HepG2 (cell line): ENCODE measurements around the gene PTPRQ. TPM values are rescaled to one million over a fixed set of nuclear protein-coding genes. Genes with fewer than 3 reads are reported as not detected.
A peak's percentile ranks its signal among the peaks of the same experiment; 100 is the strongest.

Source experiments
- ATAC-seq: fragments of 200-7000 bp; cut with Tn5 transposase; 3 replicates; pipeline ENCODE4 v1.9.1; 2020; ENCODE audit warnings: mild to moderate bottlenecking, moderate library complexity
- BruUV-seq: library from RNA; stranded (reverse); fragments of 400-500 nt; replicated peaks from 2 replicates; lab custom pipeline; 2021; lab: Mats Ljungman, UMichigan
- CTCF ChIA-PET: fragments of 300-600 bp; formaldehyde crosslinking; extraction: SDS; loops from one replicate; lab custom pipeline; 2021; ENCODE audit warnings: low total read pairs, inconsistent platforms, low intra/inter-chr PET ratio; lab: Yijun Ruan, JAX
- POLR2A ChIA-PET: fragments of 350-600 bp; sonication (Branson Sonifier 250); formaldehyde crosslinking; loops from one replicate; lab custom pipeline; 2020; ENCODE audit warnings: antibody characterized with exemption, inconsistent platforms; lab: Yijun Ruan, JAX
- DNase-seq: peaks from one replicate; pipeline ENCODE4 v3.0.0-alpha.2; 2015; ENCODE audit warnings: low spot score
- FAIRE-seq: peaks from 3 replicates; lab custom pipeline; 2011; peaks lifted over from hg19 to GRCh38; lab: Jason Lieb, UNC
- H2AFZ ChIP-seq: one replicate; pipeline ENCODE4 v1.6.1; 2011; ENCODE audit warnings: low read length, inconsistent platforms
- H3K27ac ChIP-seq: fragments of 300-600 bp; 3 replicates; pipeline ENCODE4 v1.8.0; 2011; ENCODE audit warnings: mixed run types, mild to moderate bottlenecking, mixed read lengths, low read length, inconsistent platforms; ENCODE audit not compliant: insufficient read depth; ENCODE audit errors: extremely low read length
- H3K27me3 ChIP-seq, 2 experiments: fragments of 200-600 bp in 1 of 2; 2 replicates in 1 of 2; 3 replicates in 1 of 2; pipeline versions ENCODE4 v1.6.0 to v1.8.0; 2011; ENCODE audit warnings: low read length in 2 of 2, mild to moderate bottlenecking in 2 of 2, moderate library complexity in 2 of 2, inconsistent platforms in 1 of 2; ENCODE audit not compliant: insufficient read depth in 2 of 2, control insufficient read depth in 1 of 2
- H3K36me3 ChIP-seq, 2 experiments: fragments of 200-600 bp in 1 of 2; replicated peaks in 1 of 2; 2 replicates in 1 of 2; 3 replicates in 1 of 2; pipeline versions ENCODE4 v1.5.1 to v1.8.0; 2011; ENCODE audit warnings: low read length in 2 of 2, inconsistent platforms in 1 of 2; ENCODE audit not compliant: insufficient read depth in 2 of 2, control insufficient read depth in 1 of 2
- H3K4me1 ChIP-seq: 2 replicates; pipeline ENCODE4 v1.5.1; 2012; ENCODE audit warnings: low read length, inconsistent platforms; ENCODE audit not compliant: insufficient read depth
- H3K4me2 ChIP-seq: 2 replicates; pipeline ENCODE4 v1.6.0; 2011; ENCODE audit warnings: low read depth, low read length, inconsistent platforms
- H3K4me3 ChIP-seq, 3 experiments: fragments of 200-600 bp in 1 of 3; sonication (generic), shearing (Covaris generic) in 1 of 3; replicated peaks in 1 of 3; 2 replicates each; pipeline ENCODE4 v1.5.1; 2011 to 2016; ENCODE audit warnings: low read length in 3 of 3, inconsistent platforms in 2 of 3, low read depth in 2 of 3, mild to moderate bottlenecking in 2 of 3, control low read depth in 1 of 3, mixed read lengths in 1 of 3; ENCODE audit not compliant: insufficient read depth in 1 of 3
- H3K79me2 ChIP-seq: one replicate; pipeline ENCODE4 v1.6.1; 2011; ENCODE audit warnings: low read length, inconsistent platforms; ENCODE audit not compliant: insufficient read depth
- H3K9ac ChIP-seq: 2 replicates; pipeline ENCODE4 v1.6.0; 2011; ENCODE audit warnings: mild to moderate bottlenecking, low read depth, low read length, inconsistent platforms; ENCODE audit not compliant: insufficient read depth
- H3K9me3 ChIP-seq: 2 replicates; pipeline ENCODE4 v1.5.1; 2012; ENCODE audit warnings: mild to moderate bottlenecking, low read length
- H4K20me1 ChIP-seq: 2 replicates; pipeline ENCODE4 v1.6.0; 2011; ENCODE audit warnings: inconsistent platforms, mild to moderate bottlenecking, low read length, moderate library complexity; ENCODE audit not compliant: insufficient read depth
- CEBPB ChIP-seq: IDR thresholded peaks from 2 replicates; pipeline ENCODE4 v1.6.1; 2011; ENCODE audit warnings: low read depth, low read length, improper control_type of control experiment, borderline replicate concordance
- MYPOP ChIP-seq: sonication (generic); formaldehyde crosslinking; IDR thresholded peaks from 2 replicates; pipeline ENCODE4 v1.8.1; 2023; ENCODE audit warnings: mild to moderate bottlenecking, moderate library complexity, missing genetic modification reagents
- NR2F2 ChIP-seq: IDR thresholded peaks from 2 replicates; pipeline ENCODE4 v1.6.1; 2012; ENCODE audit warnings: low read depth, inconsistent platforms, borderline replicate concordance
- REXO4 ChIP-seq: sonication (generic); formaldehyde crosslinking; IDR thresholded peaks from 2 replicates; pipeline ENCODE4 v1.8.0; 2022; ENCODE audit warnings: missing genetic modification reagents, mild to moderate bottlenecking, borderline replicate concordance
- SMC3 ChIP-seq: IDR thresholded peaks from 2 replicates; pipeline ENCODE4 v1.6.1; 2011; ENCODE audit warnings: low read length, improper control_type of control experiment
- STAG1 ChIP-seq: sonication (generic); formaldehyde crosslinking; IDR thresholded peaks from 2 replicates; pipeline ENCODE4 v1.4.0; 2020; ENCODE audit warnings: missing genetic modification reagents
- TFDP2 ChIP-seq: sonication (generic); formaldehyde crosslinking; IDR thresholded peaks from 2 replicates; pipeline ENCODE4 v1.4.0; 2020; ENCODE audit warnings: missing genetic modification reagents
- ZKSCAN1 ChIP-seq: fragments of 150-350 bp; IDR thresholded peaks from 2 replicates; pipeline ENCODE4 v1.6.1; 2014; ENCODE audit warnings: low read length
- ZNF672 ChIP-seq: sonication (generic); formaldehyde crosslinking; IDR thresholded peaks from 2 replicates; pipeline ENCODE4 v1.8.1; 2022; ENCODE audit warnings: missing genetic modification reagents
- WGBS: methylation state at CpG from one replicate; pipeline ENCODE4 v1.1.6; 2017; ENCODE audit warnings: low lambda C conversion rate; 5-methylcytosine and 5-hydroxymethylcytosine counted together
- in situ Hi-C: cut with HindIII; loops from 2 replicates; pipeline ENCODE4 v1.10.0; 2017; ENCODE audit warnings: low pct_unique_long_range_greater_than_20kb; ENCODE audit not compliant: extremely low pct_ligation_motif_present
- intact Hi-C: fragments of 100-400 bp; cut with micrococcal nuclease; formaldehyde crosslinking; loops from one replicate; pipeline ENCODE4 v1.10.0; 2022; ENCODE audit not compliant: unreplicated experiment
- polyA plus RNA-seq, 8 experiments: library from polyadenylated mRNA; depleted of rRNA in 3 of 8; stranded (reverse) in 7 of 8; unstranded in 1 of 8; fragments of >200 nt; fragmentation: Illumina TruSeq in 4 of 8; extraction: Trizol in 4 of 8; gene quantifications; 2 replicates each; pipeline versions ENCODE4 v1.2.1 to v1.2.3, GENCODE V29; 2011 to 2016; ENCODE audit warnings: low read depth in 4 of 8, missing spikeins in 1 of 8, mixed read lengths in 1 of 8; ENCODE audit not compliant: insufficient read depth in 1 of 8
- total RNA-seq, 5 experiments: library from RNA; depleted of rRNA; stranded (reverse); fragments of >200 nt; fragmentation: Illumina TruSeq; extraction: Trizol; gene quantifications; 2 replicates each; pipeline ENCODE4 v1.2.3, GENCODE V29; 2016; ENCODE audit warnings: low read depth in 1 of 5
- TF ChIP-seq, protein P1 (sequence below): sonication (generic); formaldehyde crosslinking; IDR thresholded peaks from 2 replicates; pipeline ENCODE4 v1.4.0; 2020; ENCODE audit warnings: missing genetic modification reagents, borderline replicate concordance
- TF ChIP-seq, protein P2 (sequence below): sonication (generic); formaldehyde crosslinking; IDR thresholded peaks from 2 replicates; pipeline ENCODE4 v1.8.1; 2023; ENCODE audit warnings: mild to moderate bottlenecking, missing genetic modification reagents

PTPRQ gene
- total and polyA plus RNA-seq, 2 of the 13 experiments (the other 11 are each of a cell fraction or from before 2014, with no cell fraction given), result not detected

GRCh38 chr12:80708975-80709328, 264.9 kb downstream of the PTPRQ start:
- no peak overlapping the region for H3K4me3 ChIP-seq
- H3K4me1 ChIP-seq, result no peaks in the 10 kb centered on the region
- BruUV-seq, result no TSS peak
- no peaks in the 10 kb centered on the region; a peak in 1 of 5 replicates for H3K27me3 ChIP-seq
- in situ Hi-C loops (no loop called here), intact Hi-C loops (no loop called here)
- H3K9ac ChIP-seq, result no peak overlapping the region
- H4K20me1 ChIP-seq, result no peaks in the 10 kb centered on the region
- H3K27ac ChIP-seq, result no peak overlapping the region
- no peaks in the 10 kb centered on the region for H3K9me3 ChIP-seq
- CTCF ChIA-PET, result no interaction called here
- H3K79me2 ChIP-seq, result no peaks in the 10 kb centered on the region
- POLR2A ChIA-PET, result no interaction called here
- no peak for DNase-seq
- no peaks in the 10 kb centered on the region for H3K36me3 ChIP-seq
- ATAC-seq, result no peak
- no peak overlapping the region for H3K4me2 ChIP-seq
- TF ChIP-seq MYPOP (no peak), CEBPB (peak; percentile 73)
- no peak for FAIRE-seq
- WGBS, result 59% methylated on average over 10 of the region's 10 CpGs
- H2AFZ ChIP-seq, result no peak overlapping the region

- DNase-seq, result peak; percentile 9
- Histone ChIP-seq H3K27me3 (no peaks in the 10 kb centered on the region; a peak in 2 of 5 replicates), H4K20me1 (no peaks in the 10 kb centered on the region), H3K36me3 (no peaks in the 10 kb centered on the region), H2AFZ (no peak overlapping the region), H3K4me3 (no peak overlapping the region), H3K9ac (no peak overlapping the region), H3K27ac (no peak overlapping the region), H3K4me1 (no peaks in the 10 kb centered on the region), H3K9me3 (no peaks in the 10 kb centered on the region), H3K4me2 (no peak overlapping the region), H3K79me2 (no peaks in the 10 kb centered on the region)
- 43% methylated on average over 20 of the region's 20 CpGs for WGBS
- no TSS peak for BruUV-seq
- no peak for FAIRE-seq
- CTCF ChIA-PET, result interaction anchor here (1.1 kb wide), 1 partner anchor 298 kb away, joined by 5 read pairs; no protein-coding TSS in a partner anchor
- peak; percentile 87 for ATAC-seq
- POLR2A ChIA-PET, result no interaction called here
- in situ Hi-C loops (no loop called here), intact Hi-C loops (no loop called here)
- TF ChIP-seq SMC3 (0 out of 2 replicates have a peak, but pooled peaks have one; percentile 15), NR2F2 (no peak), STAG1 (peak; percentile 26; the same call in 1 of the 2 replicates), ZNF672 (CRISPR knock-in tag) (no peak), REXO4 (CRISPR knock-in tag) (no peak), TFDP2 (CRISPR knock-in tag) (no peak), ZKSCAN1 (no peak)
- TF ChIP-seq, protein P1, sequence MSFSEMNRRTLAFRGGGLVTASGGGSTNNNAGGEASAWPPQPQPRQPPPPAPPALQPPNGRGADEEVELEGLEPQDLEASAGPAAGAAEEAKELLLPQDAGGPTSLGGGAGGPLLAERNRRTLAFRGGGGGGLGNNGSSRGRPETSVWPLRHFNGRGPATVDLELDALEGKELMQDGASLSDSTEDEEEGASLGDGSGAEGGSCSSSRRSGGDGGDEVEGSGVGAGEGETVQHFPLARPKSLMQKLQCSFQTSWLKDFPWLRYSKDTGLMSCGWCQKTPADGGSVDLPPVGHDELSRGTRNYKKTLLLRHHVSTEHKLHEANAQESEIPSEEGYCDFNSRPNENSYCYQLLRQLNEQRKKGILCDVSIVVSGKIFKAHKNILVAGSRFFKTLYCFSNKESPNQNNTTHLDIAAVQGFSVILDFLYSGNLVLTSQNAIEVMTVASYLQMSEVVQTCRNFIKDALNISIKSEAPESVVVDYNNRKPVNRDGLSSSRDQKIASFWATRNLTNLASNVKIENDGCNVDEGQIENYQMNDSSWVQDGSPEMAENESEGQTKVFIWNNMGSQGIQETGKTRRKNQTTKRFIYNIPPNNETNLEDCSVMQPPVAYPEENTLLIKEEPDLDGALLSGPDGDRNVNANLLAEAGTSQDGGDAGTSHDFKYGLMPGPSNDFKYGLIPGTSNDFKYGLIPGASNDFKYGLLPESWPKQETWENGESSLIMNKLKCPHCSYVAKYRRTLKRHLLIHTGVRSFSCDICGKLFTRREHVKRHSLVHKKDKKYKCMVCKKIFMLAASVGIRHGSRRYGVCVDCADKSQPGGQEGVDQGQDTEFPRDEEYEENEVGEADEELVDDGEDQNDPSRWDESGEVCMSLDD (CRISPR knock-in tag), result no peak
- TF ChIP-seq, protein P2, sequence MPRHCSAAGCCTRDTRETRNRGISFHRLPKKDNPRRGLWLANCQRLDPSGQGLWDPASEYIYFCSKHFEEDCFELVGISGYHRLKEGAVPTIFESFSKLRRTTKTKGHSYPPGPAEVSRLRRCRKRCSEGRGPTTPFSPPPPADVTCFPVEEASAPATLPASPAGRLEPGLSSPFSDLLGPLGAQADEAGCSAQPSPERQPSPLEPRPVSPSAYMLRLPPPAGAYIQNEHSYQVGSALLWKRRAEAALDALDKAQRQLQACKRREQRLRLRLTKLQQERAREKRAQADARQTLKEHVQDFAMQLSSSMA (CRISPR knock-in tag), result no peak
Observed at GRCh38 chr12:80709811-80710726, 266.0 kb downstream of the PTPRQ start.
